Measurements from ENCODE around the gene KDR.

GRCh38 chr4:55157559-55158277, 32.3 kb upstream of the KDR start:
- TF ChIP-seq CTCF (IDR thresholded peaks at IDR 0.05) (no peak), EZH2 (IDR thresholded peaks at IDR 0.05; ENCODE audit: borderline replicate concordance, insufficient read depth, low read depth, low read length, poor library complexity, severe bottlenecking) (no peak)

All from B cell (primary cell).